ENCODE results near the gene RALGAPA1. TPM values are rescaled to one million over a fixed set of nuclear protein-coding genes. Genes with fewer than 3 reads are reported as not detected.
A peak's percentile ranks its signal among the peaks of the same experiment; 100 is the strongest.

The RALGAPA1 gene
- total and polyA plus RNA-seq, 2 of the 13 experiments (the other 11 are each of a cell fraction or from before 2014, with no cell fraction given) = 65.0 to 89.2 TPM

DNA sequence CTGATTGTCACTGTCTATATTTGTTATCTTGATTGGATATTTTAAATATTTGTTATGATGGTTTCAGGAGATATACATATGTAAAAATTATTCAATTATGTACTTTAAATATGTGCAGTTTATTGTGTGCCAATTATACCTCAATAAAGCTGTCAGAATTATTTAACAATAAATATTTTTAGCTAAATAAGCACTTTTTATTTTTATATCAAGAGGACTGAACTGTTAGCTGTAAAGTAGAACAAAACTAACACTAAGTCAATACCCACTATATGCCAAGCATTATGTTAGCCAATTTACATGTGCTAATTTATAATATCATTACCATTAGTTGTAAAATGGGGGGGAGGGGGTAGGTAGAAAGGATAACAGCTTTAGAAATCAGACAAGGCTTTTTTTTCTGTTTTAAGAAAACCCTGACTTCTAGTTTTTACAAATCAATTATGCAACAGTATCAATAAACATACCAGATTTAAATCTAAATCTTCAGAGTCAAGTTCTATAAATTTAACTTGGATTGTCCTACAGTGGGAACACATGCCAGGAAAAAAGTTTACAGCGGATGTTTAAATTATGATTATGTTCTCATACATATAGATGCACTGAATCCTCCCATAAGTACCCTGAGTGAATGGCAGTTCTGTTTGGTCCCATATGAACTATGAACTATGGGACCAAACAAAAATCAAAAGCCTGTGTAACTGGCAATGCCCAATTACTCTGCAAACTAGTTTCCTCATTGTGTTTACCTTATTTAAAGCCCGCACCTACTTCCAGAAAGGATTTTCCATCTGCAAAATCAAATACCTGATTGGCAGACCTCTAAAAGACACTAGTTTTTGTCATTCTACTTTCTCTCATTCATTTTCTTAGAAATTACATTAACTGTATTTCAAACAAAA is 2.8 kb downstream of the RALGAPA1 start (continued):
- peak; percentile 93; the same call in 1 of the 2 replicates for TF ChIP-seq AHDC1 (CRISPR knock-in tag; IDR thresholded peaks at IDR 0.05; ENCODE audit: borderline replicate concordance)
- peak; percentile 92 for TF ChIP-seq TARDBP (CRISPR knock-in tag; IDR thresholded peaks at IDR 0.05)
- no peak for TF ChIP-seq MLLT10 (CRISPR knock-in tag; IDR thresholded peaks at IDR 0.05)
- no peak for TF ChIP-seq SYNCRIP (IDR thresholded peaks at IDR 0.05; ENCODE audit: insufficient read depth, low read depth, low read length)
- TF ChIP-seq, protein P1, sequence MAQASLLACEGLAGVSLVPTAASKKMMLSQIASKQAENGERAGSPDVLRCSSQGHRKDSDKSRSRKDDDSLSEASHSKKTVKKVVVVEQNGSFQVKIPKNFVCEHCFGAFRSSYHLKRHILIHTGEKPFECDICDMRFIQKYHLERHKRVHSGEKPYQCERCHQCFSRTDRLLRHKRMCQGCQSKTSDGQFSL (CRISPR knock-in tag; IDR thresholded peaks at IDR 0.05) = no peak
- peak; percentile 53; the same call in 1 of the 2 replicates for TF ChIP-seq ATF1 (CRISPR knock-in tag; IDR thresholded peaks at IDR 0.05)
- no peak for TF ChIP-seq ZNF235 (CRISPR knock-in tag; IDR thresholded peaks at IDR 0.05; ENCODE audit: borderline replicate concordance)
- TF ChIP-seq, protein P2, sequence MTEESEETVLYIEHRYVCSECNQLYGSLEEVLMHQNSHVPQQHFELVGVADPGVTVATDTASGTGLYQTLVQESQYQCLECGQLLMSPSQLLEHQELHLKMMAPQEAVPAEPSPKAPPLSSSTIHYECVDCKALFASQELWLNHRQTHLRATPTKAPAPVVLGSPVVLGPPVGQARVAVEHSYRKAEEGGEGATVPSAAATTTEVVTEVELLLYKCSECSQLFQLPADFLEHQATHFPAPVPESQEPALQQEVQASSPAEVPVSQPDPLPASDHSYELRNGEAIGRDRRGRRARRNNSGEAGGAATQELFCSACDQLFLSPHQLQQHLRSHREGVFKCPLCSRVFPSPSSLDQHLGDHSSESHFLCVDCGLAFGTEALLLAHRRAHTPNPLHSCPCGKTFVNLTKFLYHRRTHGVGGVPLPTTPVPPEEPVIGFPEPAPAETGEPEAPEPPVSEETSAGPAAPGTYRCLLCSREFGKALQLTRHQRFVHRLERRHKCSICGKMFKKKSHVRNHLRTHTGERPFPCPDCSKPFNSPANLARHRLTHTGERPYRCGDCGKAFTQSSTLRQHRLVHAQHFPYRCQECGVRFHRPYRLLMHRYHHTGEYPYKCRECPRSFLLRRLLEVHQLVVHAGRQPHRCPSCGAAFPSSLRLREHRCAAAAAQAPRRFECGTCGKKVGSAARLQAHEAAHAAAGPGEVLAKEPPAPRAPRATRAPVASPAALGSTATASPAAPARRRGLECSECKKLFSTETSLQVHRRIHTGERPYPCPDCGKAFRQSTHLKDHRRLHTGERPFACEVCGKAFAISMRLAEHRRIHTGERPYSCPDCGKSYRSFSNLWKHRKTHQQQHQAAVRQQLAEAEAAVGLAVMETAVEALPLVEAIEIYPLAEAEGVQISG (CRISPR knock-in tag; IDR thresholded peaks at IDR 0.05) = no peak
- TF ChIP-seq PHB2 (IDR thresholded peaks at IDR 0.05; ENCODE audit: partially characterized antibody) = no peak
- no peak for TF ChIP-seq EHMT2 (IDR thresholded peaks at IDR 0.05; ENCODE audit: borderline replicate concordance, low read depth, low read length)
- no peak for TF ChIP-seq ZNF572 (CRISPR knock-in tag; IDR thresholded peaks at IDR 0.05)
- no peak for TF ChIP-seq CBX2 (IDR thresholded peaks at IDR 0.05; ENCODE audit: low read depth, low read length)
- no peak for TF ChIP-seq CBX2 (CRISPR knock-in tag; IDR thresholded peaks at IDR 0.05; ENCODE audit: low read depth)
- TF ChIP-seq ZNF451 (CRISPR knock-in tag; IDR thresholded peaks at IDR 0.05) = no peak
- no peak for TF ChIP-seq ZNF3 (CRISPR knock-in tag; IDR thresholded peaks at IDR 0.05)
- no peak for TF ChIP-seq DMTF1 (CRISPR knock-in tag; IDR thresholded peaks at IDR 0.05)
- TF ChIP-seq TBX2 (CRISPR knock-in tag; IDR thresholded peaks at IDR 0.05; ENCODE audit: borderline replicate concordance) = peak; percentile 85
